Suprapubic skin (tissue), 4 donors: ENCODE data around the gene NPM1.

Experiments used
- POLR2A ChIP-seq, 2 donors: fragments of 450-650 bp; IDR thresholded peaks; one replicate each; pipeline ENCODE4 v1.6.1; 2017; ENCODE audit warnings: antibody characterized with exemption in 2 of 2, mild to moderate bottlenecking in 2 of 2, moderate library complexity in 2 of 2
- POLR2AphosphoS5 ChIP-seq, 3 donors: sonication (generic); formaldehyde crosslinking; IDR thresholded peaks; one replicate each; pipeline ENCODE4 v1.6.1; 2017; ENCODE audit warnings: antibody characterized with exemption in 3 of 3

- TF ChIP-seq POLR2AphosphoS5 (IDR thresholded peaks at IDR 0.05): no peak
- no peak for TF ChIP-seq POLR2A (IDR thresholded peaks at IDR 0.05)
These were observed 41.3 kb downstream of the NPM1 start for GRCh38 chr5:171428809-171429542.
